HG03095 (cell line): Measurements from ENCODE around the gene CFB.

Source experiments
- ATAC-seq: cut with Tn5 transposase; IDR thresholded peaks from one replicate; pipeline ENCODE4 v1.9.1; 2021; ENCODE audit warnings: moderate library complexity; ENCODE audit not compliant: unreplicated experiment

The CFB gene

DNA sequence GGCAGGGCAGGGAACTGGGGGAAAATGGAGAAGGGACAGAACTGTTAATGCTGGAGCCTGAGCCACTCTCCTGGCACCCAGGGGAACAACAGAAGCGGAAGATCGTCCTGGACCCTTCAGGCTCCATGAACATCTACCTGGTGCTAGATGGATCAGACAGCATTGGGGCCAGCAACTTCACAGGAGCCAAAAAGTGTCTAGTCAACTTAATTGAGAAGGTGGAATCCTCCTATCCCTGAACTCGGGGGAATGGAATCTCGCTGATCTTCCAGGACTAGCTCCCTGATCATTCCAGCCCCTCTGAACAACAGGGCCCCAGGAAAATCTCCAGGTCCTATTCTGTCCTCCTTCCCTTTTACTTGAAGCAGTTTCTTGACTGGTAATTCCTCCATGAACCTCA, 2.0 kb downstream of the CFB start:
- ATAC-seq = no peak

DNA sequence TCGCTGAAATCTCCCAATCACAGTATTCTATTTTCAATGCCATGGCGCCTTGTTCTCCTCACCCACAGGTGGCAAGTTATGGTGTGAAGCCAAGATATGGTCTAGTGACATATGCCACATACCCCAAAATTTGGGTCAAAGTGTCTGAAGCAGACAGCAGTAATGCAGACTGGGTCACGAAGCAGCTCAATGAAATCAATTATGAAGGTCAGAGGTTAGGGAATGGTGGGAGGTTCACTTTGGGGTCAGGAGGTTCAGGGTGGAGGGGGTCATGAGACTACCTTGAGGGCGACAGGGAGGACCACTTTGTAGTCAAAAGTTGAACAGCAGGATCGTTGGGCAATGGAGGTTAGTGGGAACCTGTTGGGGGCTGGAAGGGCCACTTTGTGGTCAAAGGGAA, 2.4 kb downstream of the CFB start:
- no peak for ATAC-seq

DNA sequence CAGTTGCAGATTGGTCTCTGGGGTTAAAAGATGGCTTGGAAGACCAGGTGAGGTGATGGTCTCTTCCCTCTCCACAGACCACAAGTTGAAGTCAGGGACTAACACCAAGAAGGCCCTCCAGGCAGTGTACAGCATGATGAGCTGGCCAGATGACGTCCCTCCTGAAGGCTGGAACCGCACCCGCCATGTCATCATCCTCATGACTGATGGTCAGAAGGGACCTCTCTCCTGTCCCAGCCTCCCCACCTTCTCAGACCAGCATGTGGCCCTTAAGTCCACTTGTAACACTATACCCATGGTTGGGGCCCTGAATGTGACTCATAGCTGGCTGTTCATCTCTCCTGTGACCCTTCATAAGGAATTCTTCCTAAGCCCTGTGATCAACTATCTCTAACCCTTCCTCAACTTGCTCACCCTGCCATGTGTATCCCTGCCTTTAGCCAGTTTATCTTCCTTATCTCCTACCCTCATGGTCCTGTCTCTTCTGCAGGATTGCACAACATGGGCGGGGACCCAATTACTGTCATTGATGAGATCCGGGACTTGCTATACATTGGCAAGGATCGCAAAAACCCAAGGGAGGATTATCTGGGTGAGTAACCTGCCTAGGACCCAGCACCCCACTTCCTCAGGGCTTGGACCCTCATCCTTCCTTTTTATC, 3.0 kb downstream of the CFB start:
- no peak for ATAC-seq

DNA sequence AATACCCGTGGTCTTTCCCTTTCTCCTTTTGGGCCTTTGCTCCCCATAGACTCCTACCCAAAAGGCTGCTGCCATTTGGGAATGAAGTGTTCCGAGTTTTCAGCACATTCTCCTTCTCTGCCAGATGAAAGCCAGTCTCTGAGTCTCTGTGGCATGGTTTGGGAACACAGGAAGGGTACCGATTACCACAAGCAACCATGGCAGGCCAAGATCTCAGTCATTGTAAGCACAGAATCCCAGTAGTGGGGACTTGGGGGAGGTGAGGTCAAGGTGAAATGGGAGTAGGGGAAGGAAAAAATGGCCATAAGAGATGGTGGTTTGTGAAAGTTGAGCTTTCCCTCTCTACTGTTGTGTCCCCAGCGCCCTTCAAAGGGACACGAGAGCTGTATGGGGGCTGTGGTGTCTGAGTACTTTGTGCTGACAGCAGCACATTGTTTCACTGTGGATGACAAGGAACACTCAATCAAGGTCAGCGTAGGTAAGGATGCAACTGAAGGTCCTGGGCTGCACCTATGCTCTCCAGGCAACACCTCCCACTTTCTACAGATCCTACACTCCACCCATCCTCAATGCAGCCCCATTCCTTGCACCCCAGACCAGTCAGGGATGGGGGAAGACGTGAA, 4.1 kb downstream of the CFB start:
- no peak for ATAC-seq

DNA sequence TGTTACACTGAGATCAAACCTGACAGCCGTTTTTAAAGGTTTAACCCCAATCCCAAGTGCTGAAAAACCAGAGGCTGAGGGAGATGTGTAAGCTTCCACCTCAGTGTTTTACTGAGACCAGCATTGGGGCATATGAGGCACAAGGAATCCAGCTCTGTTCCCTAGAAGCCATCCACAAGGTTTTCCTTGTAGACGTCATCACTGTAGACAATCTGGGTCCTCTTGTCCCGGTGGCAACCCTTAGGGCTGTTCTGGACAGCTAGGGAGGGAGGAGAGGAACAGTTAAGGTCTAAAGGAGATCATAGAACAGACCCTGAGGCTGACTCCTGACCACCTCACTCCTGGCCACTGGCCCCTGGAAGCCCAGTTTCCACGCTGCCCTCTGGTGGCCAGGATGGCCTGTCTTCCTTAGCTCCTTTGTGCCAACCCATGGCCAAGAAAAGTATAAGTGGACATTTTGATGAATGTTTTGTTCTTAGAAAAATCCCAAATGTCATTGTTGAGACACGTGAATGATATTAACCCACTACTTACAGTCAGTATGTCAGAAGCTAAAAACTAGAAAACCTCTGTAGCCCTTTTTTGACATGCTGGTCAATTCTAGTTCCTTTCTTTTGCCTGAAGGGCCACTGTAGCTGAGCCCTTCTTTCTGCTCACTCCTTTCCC, 6.4 kb downstream of the CFB start:
- no peak for ATAC-seq

DNA sequence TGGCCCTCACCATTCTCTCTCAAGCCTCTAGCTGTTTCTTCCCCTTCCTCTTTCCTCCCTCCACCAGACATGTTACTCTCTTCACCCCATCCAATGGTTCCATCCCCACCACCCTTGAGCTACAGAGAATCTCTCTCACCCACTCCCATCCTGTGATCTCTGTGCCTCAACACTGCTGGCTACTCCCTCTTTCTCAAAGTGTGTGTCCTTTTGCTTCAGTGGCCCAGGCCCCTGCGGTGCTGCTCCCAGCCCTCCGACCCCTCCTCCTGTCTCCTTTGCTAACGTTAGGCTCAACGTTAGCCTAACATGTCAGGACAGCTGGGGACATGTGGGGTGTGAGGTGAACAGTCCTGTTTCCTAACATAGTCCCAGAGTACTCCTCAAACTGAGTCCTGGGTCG, 7.0 kb downstream of the CFB start:
- no peak for ATAC-seq

DNA sequence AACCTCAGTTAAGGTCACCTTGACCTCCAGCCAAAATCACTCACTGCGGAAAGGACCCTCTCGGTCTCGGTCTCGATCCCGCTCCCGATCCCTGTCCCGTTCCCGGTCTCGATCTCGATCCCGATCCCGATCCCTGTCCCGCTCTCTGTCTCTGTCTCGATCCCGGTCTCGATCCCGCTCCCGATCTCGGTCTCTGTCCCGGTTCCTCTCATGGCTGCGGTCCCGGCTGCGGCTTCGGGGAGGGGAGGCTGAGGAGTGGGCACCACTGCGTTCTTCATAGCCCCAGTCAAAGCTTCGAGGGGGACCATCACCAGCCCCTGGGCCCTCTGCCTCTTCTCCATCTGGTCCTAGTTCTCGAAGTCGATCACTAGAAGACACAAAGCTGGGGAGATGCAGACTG, 8.6 kb downstream of the CFB start:
- no peak for ATAC-seq

DNA sequence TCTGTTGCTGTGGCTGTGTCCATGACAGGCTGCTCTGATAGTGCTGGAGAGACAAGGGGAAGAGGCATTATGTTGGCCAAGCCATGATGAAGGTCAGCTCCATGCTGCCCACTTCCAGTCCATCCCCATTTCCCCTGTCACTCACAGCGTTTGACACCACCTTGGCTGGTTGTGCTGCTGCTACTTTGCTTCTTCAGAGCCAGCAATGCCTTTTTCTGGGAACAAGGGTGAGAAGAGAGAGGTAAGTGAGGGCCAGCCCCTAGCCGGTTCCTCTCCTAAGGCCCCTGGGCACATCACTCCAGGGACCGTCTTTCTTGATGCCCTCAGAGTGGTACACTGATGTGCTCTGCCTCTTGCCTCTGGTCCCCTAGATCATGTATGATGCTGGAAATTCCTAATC, 10.9 kb downstream of the CFB start:
- ATAC-seq = no peak

DNA sequence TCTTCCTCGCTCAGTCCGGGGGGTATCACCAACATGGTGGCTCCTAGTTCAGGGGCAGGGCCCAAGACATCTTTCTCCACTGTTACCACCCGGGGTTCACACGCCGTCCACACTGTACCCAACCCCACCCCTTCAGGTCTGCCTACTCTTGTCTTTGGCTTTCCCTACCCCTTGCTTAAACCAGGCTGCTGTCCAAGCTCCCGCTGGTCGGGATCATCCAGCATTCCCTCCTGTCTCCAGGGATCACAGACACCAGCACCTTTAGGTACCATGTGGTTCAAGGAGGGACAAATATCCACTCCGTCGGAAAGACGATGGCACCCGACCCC, 12.5 kb downstream of the CFB start:
- ATAC-seq = no peak

DNA sequence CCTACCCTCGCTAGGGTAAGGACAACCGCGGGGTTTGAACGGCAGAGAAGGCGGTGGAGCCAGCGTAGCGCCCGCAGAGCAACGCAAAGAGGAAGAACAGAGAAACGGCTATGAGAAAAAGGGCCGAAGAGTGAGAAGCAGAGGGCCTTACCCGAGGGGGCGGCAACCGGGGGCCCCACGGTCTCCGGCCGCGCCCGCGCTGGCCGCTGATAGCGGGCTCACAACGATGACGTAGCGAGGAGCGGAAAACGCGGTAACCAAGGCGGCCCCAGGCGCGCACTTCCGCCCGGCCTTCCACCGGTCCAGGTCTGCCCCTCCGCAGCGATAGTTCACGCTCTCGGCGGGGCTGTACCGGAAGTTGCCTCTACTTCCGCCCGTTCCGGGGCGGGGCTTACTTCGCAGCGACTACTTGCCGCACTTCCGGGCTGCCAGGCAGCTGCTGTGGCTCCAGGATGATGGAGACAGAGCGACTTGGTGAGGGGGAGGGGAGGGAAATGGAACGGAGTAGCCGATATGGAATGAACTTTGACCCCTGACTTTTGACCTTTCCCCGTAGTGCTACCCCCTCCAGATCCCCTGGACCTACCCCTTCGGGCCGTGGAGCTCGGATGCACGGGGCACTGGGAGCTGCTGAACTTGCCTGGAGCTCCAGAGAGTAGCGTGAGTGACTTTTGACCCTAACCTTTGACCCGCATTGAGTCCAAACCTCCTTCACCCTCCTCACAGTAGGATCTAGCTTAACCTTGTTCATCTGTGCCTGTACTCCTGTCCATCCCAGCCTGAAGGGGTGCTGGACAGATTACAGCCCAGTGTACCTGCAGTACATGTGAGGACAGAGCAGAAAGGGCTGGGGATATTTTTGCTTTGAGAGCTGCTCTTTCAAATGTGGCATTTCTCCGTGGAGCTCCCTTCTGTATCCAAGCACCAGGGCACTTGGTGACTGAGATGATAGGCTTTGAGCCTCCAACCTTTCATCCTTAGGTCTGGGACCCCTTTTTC, 13.1 kb downstream of the CFB start, which contains the start of the genes NELFE and SKIC2:
Gene NELFE (minus strand): TSS at position 231 of the 999 bp plus-strand sequence. CDS start 525 bp downstream, outside the sequence.
Gene SKIC2 (plus strand): TSS at position 435 of the 999 bp plus-strand sequence. CDS start 18 bp downstream, at position 453.
- ATAC-seq = peak; percentile 85

DNA sequence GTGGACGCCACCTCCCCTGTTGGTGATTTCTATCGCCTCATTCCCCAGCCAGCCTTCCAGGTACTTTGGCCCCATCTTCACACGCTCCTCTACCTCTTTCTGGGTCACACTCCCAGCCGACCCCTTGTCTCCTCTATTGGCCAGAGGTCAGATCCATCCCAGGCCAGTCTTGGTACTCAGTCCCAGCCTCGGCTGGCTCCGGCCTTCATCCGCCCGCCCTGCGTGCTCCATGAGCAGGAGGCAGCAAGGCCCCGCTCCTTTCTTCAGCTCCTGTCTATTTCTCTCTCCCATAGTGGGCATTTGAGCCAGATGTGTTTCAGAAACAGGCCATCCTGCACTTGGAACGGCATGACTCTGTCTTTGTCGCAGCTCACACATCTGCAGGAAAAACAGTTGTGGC, 15.7 kb downstream of the CFB start:
- no peak for ATAC-seq

DNA sequence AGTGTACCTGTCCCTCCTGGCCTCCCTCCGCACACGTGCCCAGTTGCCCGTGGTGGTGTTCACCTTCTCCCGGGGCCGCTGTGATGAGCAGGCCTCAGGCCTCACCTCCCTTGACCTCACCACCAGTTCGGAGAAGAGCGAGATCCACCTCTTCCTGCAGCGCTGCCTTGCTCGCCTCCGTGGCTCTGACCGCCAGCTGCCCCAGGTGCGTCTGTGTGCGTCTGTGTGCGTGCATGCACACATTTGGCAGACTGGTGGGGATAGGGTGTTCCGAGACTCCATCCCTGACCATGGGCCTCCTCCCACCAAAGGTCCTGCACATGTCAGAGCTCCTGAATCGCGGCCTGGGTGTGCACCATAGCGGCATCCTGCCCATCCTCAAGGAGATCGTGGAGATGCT, 18.0 kb downstream of the CFB start:
- ATAC-seq = no peak

DNA sequence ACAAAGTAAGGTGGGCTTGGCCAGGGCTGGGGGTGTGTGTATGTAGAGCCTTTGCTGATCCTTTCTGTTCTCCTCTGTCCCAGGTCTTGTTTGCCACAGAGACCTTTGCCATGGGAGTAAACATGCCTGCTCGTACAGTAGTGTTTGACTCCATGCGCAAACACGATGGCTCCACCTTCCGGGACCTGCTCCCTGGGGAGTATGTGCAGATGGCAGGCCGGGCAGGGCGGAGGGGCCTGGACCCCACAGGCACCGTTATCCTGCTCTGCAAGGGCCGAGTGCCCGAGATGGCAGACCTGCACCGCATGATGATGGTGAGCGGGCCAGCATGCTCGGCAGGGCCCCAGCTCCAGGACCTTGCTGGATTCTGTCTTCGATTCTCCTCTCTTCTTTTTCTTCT, 19.8 kb downstream of the CFB start:
- ATAC-seq = no peak

DNA sequence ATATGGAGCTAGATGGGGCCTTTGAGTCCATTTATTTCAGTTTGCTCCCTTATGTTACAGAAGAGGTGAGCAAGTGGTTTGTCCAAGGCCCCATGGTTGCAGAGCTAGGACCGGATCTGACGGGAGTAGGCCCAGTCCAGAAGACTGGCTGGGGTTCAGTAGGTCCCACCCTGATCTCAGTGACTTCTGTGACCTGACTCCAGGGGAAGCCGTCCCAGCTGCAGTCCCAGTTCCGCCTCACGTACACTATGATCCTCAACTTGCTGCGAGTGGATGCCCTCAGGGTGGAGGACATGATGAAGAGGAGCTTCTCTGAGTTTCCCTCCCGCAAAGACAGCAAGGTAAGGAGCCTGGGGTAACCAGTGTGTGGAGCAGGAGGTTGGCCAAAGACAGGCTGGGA, 20.6 kb downstream of the CFB start:
- no peak for ATAC-seq

DNA sequence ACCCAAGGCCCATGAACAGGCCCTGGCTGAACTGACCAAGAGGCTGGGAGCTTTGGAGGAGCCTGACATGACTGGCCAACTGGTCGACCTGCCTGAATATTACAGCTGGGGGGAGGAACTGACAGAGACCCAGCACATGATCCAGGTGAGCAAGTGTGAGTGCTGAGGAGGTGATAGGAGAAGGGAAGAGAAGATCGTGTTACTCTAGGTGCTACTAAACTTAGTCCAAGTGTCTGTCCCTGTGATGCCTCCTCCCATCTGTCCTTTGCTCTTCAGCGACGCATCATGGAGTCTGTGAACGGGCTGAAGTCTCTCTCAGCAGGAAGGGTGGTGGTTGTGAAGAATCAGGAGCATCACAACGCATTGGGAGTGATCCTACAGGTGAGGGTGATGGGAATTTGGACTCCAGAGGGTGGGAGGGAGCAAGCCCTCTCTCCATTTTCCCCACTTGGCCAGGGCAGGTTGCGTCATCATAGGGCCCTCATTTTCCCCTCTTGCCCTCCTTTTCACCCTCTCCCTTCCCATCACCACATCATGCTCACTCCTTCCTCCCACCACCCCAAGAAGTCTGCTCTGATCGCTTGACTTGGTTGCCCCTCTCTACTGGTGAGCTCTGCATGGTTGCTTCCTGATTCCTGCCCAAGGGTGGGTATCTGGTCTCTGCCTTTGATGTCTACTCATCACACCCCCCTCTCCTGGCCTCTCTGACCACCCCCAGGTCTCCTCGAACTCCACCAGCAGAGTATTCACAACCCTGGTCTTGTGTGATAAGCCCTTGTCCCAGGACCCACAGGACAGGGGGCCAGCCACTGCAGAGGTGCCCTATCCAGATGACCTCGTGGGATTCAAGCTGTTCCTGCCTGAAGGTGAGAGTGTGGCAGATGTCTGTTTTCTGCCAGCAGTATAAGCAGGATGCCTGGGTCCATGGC, 21.4 kb downstream of the CFB start:
- no peak for ATAC-seq

DNA sequence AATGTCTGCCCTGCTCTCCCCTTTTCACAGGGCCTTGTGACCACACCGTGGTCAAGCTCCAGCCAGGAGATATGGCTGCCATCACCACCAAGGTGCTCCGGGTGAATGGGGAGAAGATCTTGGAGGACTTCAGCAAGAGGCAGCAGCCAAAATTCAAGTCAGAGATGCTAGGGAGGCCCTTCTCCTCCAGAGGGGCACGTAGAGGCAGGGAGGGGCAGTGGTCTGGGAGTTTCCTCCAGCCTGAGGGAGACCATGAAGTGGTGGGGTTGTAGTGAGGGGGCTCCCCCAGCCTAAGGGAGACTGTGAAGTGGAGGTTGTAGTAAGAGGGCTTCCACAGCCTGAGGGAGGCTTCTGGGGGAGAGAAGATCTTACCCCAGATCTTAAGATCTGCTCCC, 22.0 kb downstream of the CFB start:
- no peak for ATAC-seq

DNA sequence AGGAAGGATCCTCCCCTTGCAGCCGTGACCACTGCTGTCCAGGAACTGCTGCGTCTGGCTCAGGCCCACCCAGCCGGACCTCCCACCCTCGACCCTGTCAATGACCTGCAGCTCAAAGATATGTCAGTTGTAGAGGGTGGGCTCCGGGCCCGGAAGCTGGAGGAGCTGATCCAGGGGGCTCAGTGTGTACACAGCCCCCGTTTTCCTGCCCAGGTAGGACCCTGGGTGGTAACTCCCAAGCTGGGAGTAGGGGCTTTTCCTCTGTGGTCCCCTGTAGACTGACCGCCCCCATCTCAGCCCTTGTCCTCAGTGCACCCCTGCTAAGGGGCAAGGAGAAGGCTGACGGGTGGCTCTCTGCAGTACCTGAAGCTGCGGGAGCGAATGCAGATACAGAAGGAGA, 22.4 kb downstream of the CFB start:
- no peak for ATAC-seq

DNA sequence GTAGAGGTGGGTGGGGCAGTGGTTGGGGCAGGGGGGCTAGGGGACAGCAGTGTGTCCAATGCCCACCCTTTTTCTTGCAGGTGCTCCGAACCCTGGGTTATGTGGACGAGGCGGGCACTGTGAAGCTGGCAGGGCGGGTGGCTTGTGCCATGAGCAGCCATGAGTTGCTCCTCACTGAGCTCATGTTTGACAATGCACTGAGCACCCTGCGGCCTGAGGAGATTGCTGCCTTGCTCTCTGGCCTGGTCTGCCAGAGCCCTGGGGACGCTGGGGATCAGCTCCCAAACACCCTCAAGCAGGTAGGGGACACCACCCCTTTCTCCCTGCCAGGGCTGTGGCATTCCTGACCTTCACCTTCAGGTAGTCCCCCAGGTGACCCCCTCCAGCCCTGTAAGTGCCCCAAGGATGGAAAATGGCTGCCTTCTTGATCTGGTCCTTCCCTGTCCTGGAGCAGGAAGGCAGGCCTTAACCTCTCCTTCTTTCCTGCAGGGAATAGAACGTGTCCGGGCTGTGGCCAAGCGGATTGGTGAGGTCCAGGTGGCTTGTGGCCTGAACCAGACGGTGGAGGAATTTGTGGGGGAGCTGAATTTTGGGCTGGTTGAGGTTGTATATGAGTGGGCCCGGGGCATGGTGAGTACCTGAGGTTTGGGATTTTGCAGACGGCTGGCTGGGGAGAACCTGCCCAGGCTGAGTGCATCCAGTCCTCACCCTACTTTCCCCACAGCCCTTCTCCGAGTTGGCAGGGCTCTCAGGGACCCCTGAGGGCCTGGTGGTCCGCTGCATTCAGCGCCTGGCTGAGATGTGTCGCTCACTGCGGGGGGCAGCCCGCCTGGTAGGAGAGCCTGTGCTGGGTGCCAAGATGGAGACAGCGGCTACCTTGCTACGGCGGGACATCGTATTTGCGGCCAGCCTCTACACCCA, 23.2 kb downstream of the CFB start:
- ATAC-seq = no peak
